Effector CD4-positive, alpha-beta T cell (primary cell): ENCODE results near the gene CREBBP.
"Not testable (repeated sequence)": the region's sequence is repeated elsewhere in the genome, so short reads cannot be mapped to it uniquely, and the experiment has no call there.

Experiments used
- DNase-seq: peaks from one replicate; pipeline ENCODE4 v3.0.0-alpha.2; 2020

The CREBBP gene

GRCh38 chr16:3731126-3731935 is 149.2 kb downstream of the CREBBP start:
- DNase-seq = no peak

GRCh38 chr16:3730161-3731125 is 150.1 kb downstream of the CREBBP start:
- no peak for DNase-seq

- no peak for DNase-seq
These were observed 151.1 kb downstream of the CREBBP start for GRCh38 chr16:3729161-3730112.

- DNase-seq = no peak
These were observed 151.9 kb downstream of the CREBBP start for GRCh38 chr16:3728424-3729160.

- DNase-seq = no peak
These were observed 152.6 kb downstream of the CREBBP start for GRCh38 chr16:3727806-3728381.

- DNase-seq = no peak
These were observed 154.4 kb downstream of the CREBBP start for GRCh38 chr16:3726021-3726687.

- no peak for DNase-seq
These were observed 155.2 kb downstream of the CREBBP start for GRCh38 chr16:3725276-3725675.

- DNase-seq = no peak
These were observed 158.0 kb downstream of the CREBBP start for GRCh38 chr16:3722508-3722907.

- DNase-seq = no peak
These were observed 160.1 kb downstream of the CREBBP start for GRCh38 chr16:3720418-3720817.

- no peak for DNase-seq
These were observed 161.9 kb downstream of the CREBBP start for GRCh38 chr16:3718628-3719027.

- DNase-seq = no peak
These were observed 162.5 kb downstream of the CREBBP start for GRCh38 chr16:3718019-3718391.

- peak; percentile 89 for DNase-seq
These were observed 163.1 kb downstream of the CREBBP start, which contains the start of gene TRAP1 for GRCh38 chr16:3717235-3718018. Gene TRAP1, minus strand, starts transcription at chr16:3717524. Its CDS starts 16 bp downstream, at chr16:3717508.

GRCh38 chr16:3716831-3717234 is 163.7 kb downstream of the CREBBP start:
- DNase-seq = peak; percentile 12

- no peak for DNase-seq
These were observed 165.1 kb downstream of the CREBBP start for GRCh38 chr16:3715430-3715829.

- DNase-seq = not testable (repeated sequence)
These were observed 166.1 kb downstream of the CREBBP start for GRCh38 chr16:3714378-3714777.

GRCh38 chr16:3713587-3714242 is 166.8 kb downstream of the CREBBP start:
- DNase-seq = no peak

- no peak for DNase-seq
These were observed 167.6 kb downstream of the CREBBP start for GRCh38 chr16:3712861-3713372.

GRCh38 chr16:3706253-3707012 is 174.1 kb downstream of the CREBBP start:
- DNase-seq = no peak
